Activated CD4-positive, alpha-beta T cell treated with anti-CD3 and anti-CD28 coated beads for 36 hours (primary cell): ENCODE measurements around the gene NBEAL2. TPM values are rescaled to one million over a fixed set of nuclear protein-coding genes. Genes with fewer than 3 reads are reported as not detected.
"Not testable (repeated sequence)": the region's sequence is repeated elsewhere in the genome, so short reads cannot be mapped to it uniquely, and the experiment has no call there.

Source experiments
- ATAC-seq: fragments of 200-7000 bp; cut with Tn5 transposase; one replicate; pipeline ENCODE4 v1.10.0; 2021; ENCODE audit warnings: mild to moderate bottlenecking, moderate library complexity
- CTCF ChIA-PET: fragments of 350-600 bp; sonication (Branson Sonifier 250); formaldehyde crosslinking; loops from one replicate; lab custom pipeline; 2021; ENCODE audit warnings: antibody characterized with exemption; lab: Charles Lee
- POLR2A ChIA-PET: fragments of 350-600 bp; sonication (Branson Sonifier 250); formaldehyde crosslinking; loops from one replicate; lab custom pipeline; 2021; ENCODE audit warnings: antibody characterized with exemption, inconsistent platforms; lab: Charles Lee
- DNase-seq: peaks from one replicate; pipeline ENCODE4 v3.0.0-alpha.2; 2020
- H3K27ac Mint-ChIP-seq: one replicate; pipeline ENCODE4 v1.8.0; 2021; ENCODE audit warnings: mixed read lengths
- H3K27me3 Mint-ChIP-seq: one replicate; pipeline ENCODE4 v1.8.0; 2021; ENCODE audit warnings: mixed read lengths
- H3K36me3 Mint-ChIP-seq: one replicate; pipeline ENCODE4 v1.8.0; 2021; ENCODE audit warnings: low read depth, mixed read lengths
- H3K4me1 Mint-ChIP-seq: one replicate; pipeline ENCODE4 v1.8.0; 2021; ENCODE audit warnings: mixed read lengths
- H3K4me3 Mint-ChIP-seq: one replicate; pipeline ENCODE4 v1.8.0; 2021; ENCODE audit warnings: mild to moderate bottlenecking, moderate library complexity, mixed read lengths
- H3K9me3 Mint-ChIP-seq: one replicate; pipeline ENCODE4 v1.8.0; 2021; ENCODE audit warnings: low read depth, mixed read lengths
- intact Hi-C, 2 experiments: fragments of 100-400 bp; cut with DNase I in 1 of 2; cut with micrococcal nuclease in 1 of 2; formaldehyde crosslinking; loops; one replicate each; pipeline versions ENCODE4 v1.14.2 to v1.15.1; 2022 to 2024; cut with DNase I, micrococcal nuclease
- total RNA-seq, 2 experiments: library from RNA; stranded (reverse); gene quantifications; one replicate each; pipeline ENCODE4 v1.2.3, GENCODE V29; 2021

NBEAL2 gene
- total RNA-seq, 2 experiments from 2014 or later, result 83.4 to 84.9 TPM

DNA sequence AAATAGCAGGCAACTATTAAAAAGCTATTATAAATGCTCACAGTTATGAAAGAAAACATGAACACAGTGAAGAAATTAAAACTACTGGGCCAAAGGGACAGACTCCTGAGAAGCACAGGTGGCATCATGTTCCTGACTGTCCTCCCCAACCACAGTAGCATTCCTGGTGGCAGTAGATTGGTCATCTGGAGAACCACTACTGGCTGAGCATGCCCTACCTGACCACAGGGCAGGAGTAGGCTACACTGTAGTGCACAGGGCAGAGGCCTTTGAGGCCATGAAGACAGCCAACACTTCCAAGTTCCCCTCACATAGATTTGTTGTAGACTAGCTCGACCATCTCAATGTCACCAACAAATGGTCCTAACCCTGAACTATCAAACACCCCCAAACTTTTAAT lies 49.2 kb downstream of the NBEAL2 start:
- no peak overlapping the region for H3K27ac Mint-ChIP-seq
- no peak for DNase-seq
- intact Hi-C loops, result no loop called here
- no peak for ATAC-seq
- CTCF ChIA-PET, result interaction anchor here (0.6 to 6.1 kb wide), 6 partner anchors 8 to 796 kb away, joined by 3 to 24 read pairs (median 4); no protein-coding TSS in a partner anchor
- no peaks in the 10 kb centered on the region for H3K9me3 Mint-ChIP-seq
- POLR2A ChIA-PET, result no interaction called here
- peaks cover 25% of the 10 kb centered on the region for H3K36me3 Mint-ChIP-seq
- peaks cover 46% of the 10 kb centered on the region for H3K4me1 Mint-ChIP-seq
- no peak overlapping the region for H3K4me3 Mint-ChIP-seq
- no peaks in the 10 kb centered on the region for H3K27me3 Mint-ChIP-seq

DNA sequence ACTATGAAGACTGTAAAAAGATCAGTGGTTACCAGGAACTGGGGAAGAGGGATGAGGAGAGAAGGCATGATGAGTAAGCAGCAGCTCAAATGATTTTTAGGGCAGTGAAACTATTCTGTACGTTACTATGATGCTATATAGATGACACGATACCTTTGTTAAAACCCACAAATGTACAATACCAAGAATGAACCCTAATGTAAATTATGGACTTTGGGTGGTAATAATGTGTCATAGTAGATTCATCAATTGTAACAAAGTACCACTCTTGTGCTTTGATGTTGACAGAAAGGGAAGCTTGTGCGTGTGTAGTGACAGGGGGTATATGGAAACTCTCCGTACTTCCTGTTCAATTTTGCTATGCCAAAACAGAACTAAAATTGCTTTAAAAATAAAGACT lies 51.6 kb downstream of the NBEAL2 start:
- peaks cover 33% of the 10 kb centered on the region for H3K4me1 Mint-ChIP-seq
- H3K36me3 Mint-ChIP-seq, result peaks cover 36% of the 10 kb centered on the region
- H3K27me3 Mint-ChIP-seq, DNase-seq, H3K9me3 Mint-ChIP-seq: not testable (repeated sequence)
- ChIA-PET CTCF (interaction anchor here (0.5 to 6.1 kb wide), 5 partner anchors 10 to 203 kb away, joined by 3 to 24 read pairs (median 6); no protein-coding TSS in a partner anchor), POLR2A (interaction anchor here (0.9 to 1.2 kb wide), 2 partner anchors 26 to 133 kb away, joined by 3 read pairs; no protein-coding TSS in a partner anchor)
- H3K27ac Mint-ChIP-seq, result peak overlapping the region; percentile 88
- ATAC-seq, result peak; percentile 94
- peak overlapping the region; percentile 38 for H3K4me3 Mint-ChIP-seq
- intact Hi-C loops, result loop anchor here in 1 of 2 experiments (1.0 to 5.0 kb wide), 2 partner anchors 131 to 251 kb away; partner anchors contain the start of genes KIF9, KLHL18 and SETD2

DNA sequence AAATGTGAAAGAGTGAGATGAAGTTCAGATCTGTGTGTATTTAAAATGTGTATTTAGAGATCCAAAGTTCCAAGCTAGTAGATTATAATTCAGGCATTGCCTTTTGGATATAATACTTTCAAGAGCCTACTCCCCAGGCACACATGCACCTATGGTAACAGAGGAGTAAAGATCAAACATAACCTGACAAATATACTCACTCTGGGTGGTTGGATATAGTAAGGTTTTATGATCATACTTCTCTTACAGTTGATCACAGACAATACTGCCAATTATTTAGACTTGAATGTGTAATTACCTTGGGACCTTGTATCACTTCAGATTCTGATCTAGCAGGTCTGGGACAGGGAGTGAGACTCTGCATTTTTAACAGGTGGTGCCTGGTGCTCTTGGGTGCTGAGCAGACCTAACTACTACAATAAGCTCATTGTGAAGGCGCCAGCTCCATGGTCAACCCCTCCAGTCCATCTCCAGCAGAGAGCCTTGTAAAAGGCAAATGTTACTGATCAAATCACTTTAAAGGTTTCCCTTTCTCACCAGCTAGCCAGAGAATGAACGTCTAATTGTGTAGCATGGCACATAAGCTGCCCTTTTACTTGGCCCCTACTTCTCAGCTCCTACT lies 55.5 kb downstream of the NBEAL2 start:
- no peak for DNase-seq
- ChIA-PET CTCF (interaction anchor here (1.1 to 1.3 kb wide), 2 partner anchors 15 to 24 kb away, joined by 4 to 6 read pairs; no protein-coding TSS in a partner anchor), POLR2A (no interaction called here)
- ATAC-seq, result no peak
- peaks cover 2% of the 10 kb centered on the region for H3K9me3 Mint-ChIP-seq
- intact Hi-C loops, result loop anchor here in 1 of 2 experiments (5.0 kb wide), 1 partner anchor 127 kb away; the partner anchor contains the start of gene SETD2
- no peak overlapping the region for H3K4me3 Mint-ChIP-seq
- H3K27ac Mint-ChIP-seq, result no peak overlapping the region
- peaks cover 44% of the 10 kb centered on the region for H3K36me3 Mint-ChIP-seq
- no peaks in the 10 kb centered on the region for H3K27me3 Mint-ChIP-seq
- H3K4me1 Mint-ChIP-seq, result peaks cover 44% of the 10 kb centered on the region

DNA sequence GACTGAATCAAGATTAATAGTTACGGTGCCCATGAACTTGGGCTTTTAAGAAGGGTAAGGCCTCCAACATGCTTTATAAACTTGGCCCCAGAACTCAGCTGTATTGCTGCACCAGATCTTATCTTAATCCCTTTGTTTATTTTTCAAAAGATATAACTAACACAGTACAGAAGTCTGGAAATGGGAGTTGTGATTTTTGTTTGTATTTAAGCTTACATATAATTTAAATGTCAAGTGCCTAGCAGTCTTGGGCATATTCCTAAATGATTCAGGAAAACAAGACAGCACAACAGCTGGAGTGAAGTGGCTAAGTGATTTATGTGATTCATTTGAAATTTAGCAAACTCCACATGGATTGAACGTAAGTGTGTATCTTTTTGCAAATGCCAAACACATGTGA lies 56.2 kb downstream of the NBEAL2 start:
- H3K27ac Mint-ChIP-seq, result no peak overlapping the region
- intact Hi-C loops, result no loop called here
- ChIA-PET CTCF (interaction anchor here (1.1 to 1.3 kb wide), 2 partner anchors 16 to 24 kb away, joined by 4 to 6 read pairs; no protein-coding TSS in a partner anchor), POLR2A (interaction anchor here (0.6 kb wide), 1 partner anchor 54 kb away, joined by 3 read pairs; no protein-coding TSS in a partner anchor)
- peaks cover 2% of the 10 kb centered on the region for H3K9me3 Mint-ChIP-seq
- H3K27me3 Mint-ChIP-seq, result no peaks in the 10 kb centered on the region
- ATAC-seq (no peak), DNase-seq (no peak)
- H3K4me1 Mint-ChIP-seq, result peaks cover 41% of the 10 kb centered on the region
- no peak overlapping the region for H3K4me3 Mint-ChIP-seq
- peaks cover 48% of the 10 kb centered on the region for H3K36me3 Mint-ChIP-seq

GRCh38 chr3:47036145-47036544 lies 56.7 kb downstream of the NBEAL2 start:
- DNase-seq, result no peak
- Mint-ChIP-seq H3K36me3 (peaks cover 48% of the 10 kb centered on the region), H3K27ac (no peak overlapping the region), H3K27me3 (no peaks in the 10 kb centered on the region), H3K4me3 (no peak overlapping the region), H3K9me3 (peaks cover 2% of the 10 kb centered on the region), H3K4me1 (peaks cover 36% of the 10 kb centered on the region)
- intact Hi-C loops, result no loop called here
- ATAC-seq, result no peak
- ChIA-PET POLR2A (interaction anchor here (0.6 kb wide), 1 partner anchor 55 kb away, joined by 3 read pairs; no protein-coding TSS in a partner anchor), CTCF (interaction anchor here (1.1 to 1.3 kb wide), 2 partner anchors 17 to 25 kb away, joined by 4 to 6 read pairs; no protein-coding TSS in a partner anchor)

DNA sequence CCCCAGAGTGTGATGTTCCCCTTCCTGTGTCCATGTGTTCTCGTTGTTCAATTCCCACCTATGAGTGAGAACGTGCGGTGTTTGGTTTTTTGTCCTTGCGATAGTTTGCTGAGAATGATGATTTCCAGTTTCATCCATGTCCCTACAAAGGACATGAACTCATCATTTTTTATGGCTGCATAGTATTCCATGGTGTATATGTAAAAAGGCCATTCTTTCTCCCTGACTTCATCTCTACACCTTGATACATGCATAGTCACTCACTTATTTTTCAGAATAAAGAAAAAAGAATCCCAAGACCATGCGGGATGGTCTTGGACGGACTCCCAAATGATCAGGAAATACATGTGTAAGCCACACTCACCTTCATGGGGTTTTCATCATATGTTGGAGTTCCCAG lies 57.8 kb downstream of the NBEAL2 start:
- peaks cover 46% of the 10 kb centered on the region for H3K36me3 Mint-ChIP-seq
- H3K4me3 Mint-ChIP-seq, POLR2A ChIA-PET, H3K27me3 Mint-ChIP-seq, DNase-seq, ATAC-seq, intact Hi-C loops, H3K9me3 Mint-ChIP-seq, CTCF ChIA-PET: not testable (repeated sequence)
- peaks cover 28% of the 10 kb centered on the region for H3K4me1 Mint-ChIP-seq
- peak overlapping the region; percentile 83 for H3K27ac Mint-ChIP-seq

DNA sequence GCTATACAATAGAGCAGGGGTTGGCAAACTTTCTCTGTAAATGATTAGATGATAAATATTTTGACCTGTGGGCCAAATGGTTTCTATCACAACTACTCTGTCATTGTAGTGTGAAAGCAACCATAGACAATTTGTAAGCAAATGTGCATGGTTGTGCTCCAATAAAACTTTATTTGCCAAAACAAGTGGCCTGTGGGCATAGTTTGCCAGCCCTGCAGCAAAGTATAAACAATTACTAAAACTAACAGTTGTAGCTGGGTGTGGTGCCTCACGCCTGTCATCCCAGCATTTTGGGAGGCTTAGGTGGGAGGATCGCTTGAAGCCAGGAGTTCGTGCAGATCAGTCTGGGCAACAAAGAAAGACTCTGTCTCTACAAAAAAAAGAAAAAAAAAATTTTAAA lies 61.6 kb downstream of the NBEAL2 start:
- H3K36me3 Mint-ChIP-seq, result peaks cover 38% of the 10 kb centered on the region

DNA sequence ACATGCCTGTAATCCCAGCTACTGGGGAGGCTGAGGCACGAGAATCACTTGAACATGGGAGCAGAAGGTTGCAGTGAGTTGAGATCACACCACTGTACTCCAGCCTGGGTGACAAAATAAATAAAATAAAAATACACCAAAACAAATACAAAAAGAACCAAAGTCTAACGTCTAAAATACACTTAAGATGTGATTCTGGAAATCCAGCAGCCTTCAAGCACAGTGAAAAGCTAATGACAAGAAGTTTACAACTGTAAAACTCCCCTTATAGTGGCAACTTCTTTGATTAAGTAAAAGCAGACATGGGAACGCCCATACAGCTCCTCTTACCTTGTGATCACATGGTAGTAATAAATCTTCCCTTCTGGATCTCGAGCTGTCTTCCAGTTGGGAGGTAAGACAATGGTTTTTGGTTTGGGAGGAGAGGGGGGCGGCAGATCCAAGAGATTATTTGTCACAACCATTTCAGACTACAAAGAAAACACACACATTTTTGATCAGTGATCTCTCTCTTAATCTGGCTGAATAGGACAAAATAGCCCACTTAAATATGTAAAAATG lies 62.8 kb downstream of the NBEAL2 start:
- Mint-ChIP-seq H3K27ac (no peak overlapping the region), H3K4me3 (no peak overlapping the region), H3K9me3 (peaks cover 2% of the 10 kb centered on the region), H3K27me3 (no peaks in the 10 kb centered on the region), H3K36me3 (peaks cover 32% of the 10 kb centered on the region), H3K4me1 (peaks cover 25% of the 10 kb centered on the region)
- ChIA-PET POLR2A (no interaction called here), CTCF (interaction anchor here (0.6 to 3.2 kb wide), 2 partner anchors 10 to 458 kb away, joined by 3 to 9 read pairs; no protein-coding TSS in a partner anchor)
- ATAC-seq (no peak), DNase-seq (no peak)
- intact Hi-C loops, result no loop called here

More for the DNA sequence above, 61.6 kb downstream of the NBEAL2 start:
- no peak for DNase-seq
- H3K4me3 Mint-ChIP-seq, result no peak overlapping the region
- CTCF ChIA-PET, result interaction anchor here (0.7 to 1.5 kb wide), 3 partner anchors 9 to 282 kb away, joined by 3 to 7 read pairs (median 3); no protein-coding TSS in a partner anchor
- peaks cover 2% of the 10 kb centered on the region for H3K9me3 Mint-ChIP-seq
- H3K4me1 Mint-ChIP-seq, result peaks cover 22% of the 10 kb centered on the region
- no peak for ATAC-seq
- H3K27ac Mint-ChIP-seq, result no peak overlapping the region
- POLR2A ChIA-PET, result no interaction called here
- intact Hi-C loops, result loop anchor here in 1 of 2 experiments (2.0 kb wide), 1 partner anchor 68 kb away; no protein-coding TSS in a partner anchor
- H3K27me3 Mint-ChIP-seq, result no peaks in the 10 kb centered on the region

GRCh38 chr3:47047069-47047468 lies 67.6 kb downstream of the NBEAL2 start:
- Mint-ChIP-seq H3K36me3 (peaks cover 14% of the 10 kb centered on the region), H3K9me3 (no peaks in the 10 kb centered on the region), H3K4me3 (no peak overlapping the region), H3K27me3 (no peaks in the 10 kb centered on the region), H3K4me1 (peaks cover 11% of the 10 kb centered on the region), H3K27ac (peak overlapping the region; percentile 37)
- ChIA-PET CTCF (interaction anchor here (1.1 to 1.5 kb wide), 4 partner anchors 15 to 137 kb away, joined by 3 to 4 read pairs (median 4); no protein-coding TSS in a partner anchor), POLR2A (interaction anchor here (0.6 kb wide), 1 partner anchor 267 kb away, joined by 4 read pairs; no protein-coding TSS in a partner anchor)
- DNase-seq (no peak), ATAC-seq (no peak)
- intact Hi-C loops, result no loop called here

DNA sequence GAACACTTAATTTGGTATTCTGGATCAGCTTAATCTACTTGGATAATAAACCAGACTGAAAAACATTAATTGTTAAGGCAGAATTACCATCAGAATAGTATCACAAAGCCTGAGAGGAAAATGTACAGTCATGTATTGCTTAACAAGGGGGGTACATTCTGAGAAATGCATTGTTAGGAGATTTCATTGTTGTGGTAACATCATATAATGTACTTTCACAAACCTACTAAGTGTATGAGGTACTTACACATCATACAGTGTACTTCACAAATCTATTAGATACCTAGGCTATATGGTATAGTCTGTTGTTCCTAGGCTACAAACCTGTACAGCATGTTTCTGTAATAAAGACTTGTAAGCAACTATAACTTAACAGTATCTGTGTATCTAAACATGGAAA lies 68.2 kb downstream of the NBEAL2 start:
- Mint-ChIP-seq H3K4me1 (peaks cover 11% of the 10 kb centered on the region), H3K4me3 (no peak overlapping the region), H3K9me3 (no peaks in the 10 kb centered on the region), H3K27ac (no peak overlapping the region), H3K27me3 (no peaks in the 10 kb centered on the region), H3K36me3 (peaks cover 9% of the 10 kb centered on the region)
- intact Hi-C loops, result no loop called here
- ChIA-PET CTCF (interaction anchor here (1.1 kb wide), 1 partner anchor 138 kb away, joined by 3 read pairs; no protein-coding TSS in a partner anchor), POLR2A (interaction anchor here (0.6 kb wide), 1 partner anchor 266 kb away, joined by 4 read pairs; no protein-coding TSS in a partner anchor)
- peak; percentile 77 for ATAC-seq
- DNase-seq, result no peak

GRCh38 chr3:47054412-47054811 lies 74.9 kb downstream of the NBEAL2 start:
- Mint-ChIP-seq H3K27ac (no peak overlapping the region), H3K9me3 (no peaks in the 10 kb centered on the region), H3K4me3 (no peak overlapping the region), H3K36me3 (peaks cover 28% of the 10 kb centered on the region), H3K4me1 (peaks cover 35% of the 10 kb centered on the region), H3K27me3 (no peaks in the 10 kb centered on the region)
- POLR2A ChIA-PET, result no interaction called here
- ATAC-seq (peak; percentile 40), DNase-seq (no peak)
- intact Hi-C loops, result loop anchor here in 1 of 2 experiments (10.0 kb wide), 1 partner anchor 110 kb away; the partner anchor contains the start of gene SETD2
- CTCF ChIA-PET, result no interaction called here
